HepG2 (cell line): ENCODE data around the gene AGAP1. TPM values are rescaled to one million over a fixed set of nuclear protein-coding genes. Genes with fewer than 3 reads are reported as not detected.

ENCODE experiments used
- ATAD3A ChIP-seq: sonication (generic); formaldehyde crosslinking; IDR thresholded peaks from 2 replicates; pipeline ENCODE4 v1.4.0; 2020; ENCODE audit warnings: missing genetic modification reagents
- ATF7-NPFF ChIP-seq: sonication (generic); formaldehyde crosslinking; IDR thresholded peaks from 2 replicates; pipeline ENCODE4 v1.8.1; 2023; ENCODE audit warnings: mild to moderate bottlenecking, low read depth, missing genetic modification reagents, moderate library complexity
- BCLAF1 ChIP-seq: fragments of 450-650 bp; IDR thresholded peaks from 2 replicates; pipeline ENCODE4 v1.6.1; 2017; ENCODE audit warnings: mild to moderate bottlenecking
- CSRNP1 ChIP-seq: sonication (generic); formaldehyde crosslinking; IDR thresholded peaks from 2 replicates; pipeline ENCODE4 v1.8.1; 2023; ENCODE audit warnings: mild to moderate bottlenecking, missing genetic modification reagents
- ESRRA ChIP-seq: sonication (generic); formaldehyde crosslinking; IDR thresholded peaks from 2 replicates; pipeline ENCODE4 v1.5.1; 2020; ENCODE audit warnings: mild to moderate bottlenecking, low read depth, missing genetic modification reagents
- POGZ ChIP-seq: sonication (generic); formaldehyde crosslinking; IDR thresholded peaks from 2 replicates; pipeline ENCODE4 v1.4.0; 2020; ENCODE audit warnings: mild to moderate bottlenecking, missing genetic modification reagents
- ZNF333 ChIP-seq: sonication (generic); formaldehyde crosslinking; IDR thresholded peaks from 2 replicates; pipeline ENCODE4 v1.4.0; 2020; ENCODE audit warnings: mild to moderate bottlenecking, missing genetic modification reagents, borderline replicate concordance
- ZNF343 ChIP-seq: sonication (generic); formaldehyde crosslinking; IDR thresholded peaks from 2 replicates; pipeline ENCODE4 v1.4.0; 2020; ENCODE audit warnings: mild to moderate bottlenecking, missing genetic modification reagents
- ZNF747 ChIP-seq: sonication (generic); formaldehyde crosslinking; IDR thresholded peaks from 2 replicates; pipeline ENCODE4 v1.8.1; 2023; ENCODE audit warnings: missing genetic modification reagents, mild to moderate bottlenecking, borderline replicate concordance
- ZNF841 ChIP-seq: sonication (generic); formaldehyde crosslinking; IDR thresholded peaks from 2 replicates; pipeline ENCODE4 v1.8.1; 2023; ENCODE audit warnings: missing genetic modification reagents, borderline replicate concordance
- polyA plus RNA-seq, 8 experiments: library from polyadenylated mRNA; depleted of rRNA in 3 of 8; stranded (reverse) in 7 of 8; unstranded in 1 of 8; fragments of >200 nt; fragmentation: Illumina TruSeq in 4 of 8; extraction: Trizol in 4 of 8; gene quantifications; 2 replicates each; pipeline versions ENCODE4 v1.2.1 to v1.2.3, GENCODE V29; 2011 to 2016; ENCODE audit warnings: low read depth in 4 of 8, missing spikeins in 1 of 8, mixed read lengths in 1 of 8; ENCODE audit not compliant: insufficient read depth in 1 of 8
- total RNA-seq, 5 experiments: library from RNA; depleted of rRNA; stranded (reverse); fragments of >200 nt; fragmentation: Illumina TruSeq; extraction: Trizol; gene quantifications; 2 replicates each; pipeline ENCODE4 v1.2.3, GENCODE V29; 2016; ENCODE audit warnings: low read depth in 1 of 5
- TF ChIP-seq, protein P1 (sequence below): sonication (generic); formaldehyde crosslinking; IDR thresholded peaks from 2 replicates; pipeline ENCODE4 v1.4.0; 2020; ENCODE audit warnings: mild to moderate bottlenecking, missing genetic modification reagents

Gene AGAP1
- total and polyA plus RNA-seq, 2 of the 13 experiments (the other 11 are each of a cell fraction or from before 2014, with no cell fraction given), result 21.2 to 32.7 TPM

- TF ChIP-seq ZNF343 (CRISPR knock-in tag) (no peak), ESRRA (no peak), CSRNP1 (CRISPR knock-in tag) (no peak), ZNF333 (CRISPR knock-in tag) (no peak), ZNF841 (CRISPR knock-in tag) (no peak), POGZ (CRISPR knock-in tag) (no peak), ATAD3A (CRISPR knock-in tag) (no peak), ATF7-NPFF (CRISPR knock-in tag) (no peak), ZNF747 (CRISPR knock-in tag) (no peak), BCLAF1 (no peak)
- TF ChIP-seq, protein P1, sequence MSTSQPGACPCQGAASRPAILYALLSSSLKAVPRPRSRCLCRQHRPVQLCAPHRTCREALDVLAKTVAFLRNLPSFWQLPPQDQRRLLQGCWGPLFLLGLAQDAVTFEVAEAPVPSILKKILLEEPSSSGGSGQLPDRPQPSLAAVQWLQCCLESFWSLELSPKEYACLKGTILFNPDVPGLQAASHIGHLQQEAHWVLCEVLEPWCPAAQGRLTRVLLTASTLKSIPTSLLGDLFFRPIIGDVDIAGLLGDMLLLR (CRISPR knock-in tag), result no peak
- TF ChIP-seq, all 625 proteins: peak for 0
Measured at GRCh38 chr2:235752846-235753245, 259.0 kb downstream of the AGAP1 start (continued).
